LHCN-M2 (cell line): ENCODE results near the gene ELOVL1. TPM values are rescaled to one million over a fixed set of nuclear protein-coding genes. Genes with fewer than 3 reads are reported as not detected.
A peak's percentile ranks its signal among the peaks of the same experiment; 100 is the strongest.

Experiments
- DNase-seq: peaks from one replicate; pipeline ENCODE4 v3.0.0-alpha.2; 2012; ENCODE audit warnings: low read depth
- total RNA-seq: library from RNA; depleted of rRNA; stranded (reverse); fragments of >200 nt; gene quantifications from 2 replicates; pipeline ENCODE4 v1.2.3, GENCODE V29; 2014

ELOVL1 gene
- total RNA-seq, 1 experiment from 2014 or later = 84.8 TPM

- peak; percentile 60 for DNase-seq
Measured at GRCh38 chr1:43358121-43358745, 9.6 kb downstream of the ELOVL1 start.

GRCh38 chr1:43357251-43357650 is 10.6 kb downstream of the ELOVL1 start:
- DNase-seq = no peak

- peak; percentile 15 for DNase-seq
Measured at GRCh38 chr1:43354936-43355335, 12.9 kb downstream of the ELOVL1 start.

GRCh38 chr1:43354471-43354870 is 13.3 kb downstream of the ELOVL1 start:
- DNase-seq = no peak

GRCh38 chr1:43352881-43353280 is 14.9 kb downstream of the ELOVL1 start:
- DNase-seq = no peak

- no peak for DNase-seq
Measured at GRCh38 chr1:43352351-43352705, 15.5 kb downstream of the ELOVL1 start.

GRCh38 chr1:43351421-43352350 is 16.1 kb downstream of the ELOVL1 start:
- no peak for DNase-seq

GRCh38 chr1:43350976-43351375 is 16.8 kb downstream of the ELOVL1 start:
- DNase-seq = no peak

GRCh38 chr1:43349594-43350306 is 18.1 kb downstream of the ELOVL1 start:
- no peak for DNase-seq

- peak; percentile 21 for DNase-seq
Measured at GRCh38 chr1:43348809-43349593, 18.8 kb downstream of the ELOVL1 start.

- no peak for DNase-seq
Measured at GRCh38 chr1:43348343-43348808, 19.4 kb downstream of the ELOVL1 start.

GRCh38 chr1:43346636-43347035 is 21.2 kb downstream of the ELOVL1 start:
- no peak for DNase-seq

GRCh38 chr1:43345120-43345519 is 22.7 kb downstream of the ELOVL1 start:
- no peak for DNase-seq

GRCh38 chr1:43344267-43344850 is 23.5 kb downstream of the ELOVL1 start:
- DNase-seq = no peak

GRCh38 chr1:43340559-43340958 is 27.3 kb downstream of the ELOVL1 start:
- DNase-seq = no peak

GRCh38 chr1:43339584-43340232 is 28.1 kb downstream of the ELOVL1 start:
- DNase-seq = no peak

- no peak for DNase-seq
Measured at GRCh38 chr1:43338001-43338400, 29.8 kb downstream of the ELOVL1 start.

GRCh38 chr1:43337588-43337987 is 30.2 kb downstream of the ELOVL1 start, which contains the start of gene MPL:
Gene MPL (plus strand): TSS chr1:43337818. CDS start chr1:43337849, 31 bp downstream.
- no peak for DNase-seq

GRCh38 chr1:43334453-43335205 is 33.2 kb downstream of the ELOVL1 start:
- DNase-seq = no peak

- no peak for DNase-seq
Measured at GRCh38 chr1:43331688-43332087, 36.1 kb downstream of the ELOVL1 start.
